GM23338 (cell line): ENCODE measurements around the gene NENF.

Source experiments
- CREB1 ChIP-seq: fragments of 250-450 bp; sonication (Bioruptor Pico); IDR thresholded peaks from 2 replicates; pipeline ENCODE4 v1.5.0; 2020; ENCODE audit warnings: low read depth, mild to moderate bottlenecking, moderate library complexity
- CTCF ChIP-seq, 2 experiments: fragments of 200-600 bp in 1 of 2; sonication (generic) in 1 of 2; conservative IDR thresholded peaks; 2 replicates each; pipeline versions ENCODE4 v1.5.1 to v1.6.1; 2016 to 2017; ENCODE audit warnings: antibody characterized with exemption in 2 of 2, low read depth in 2 of 2, mild to moderate bottlenecking in 2 of 2, moderate library complexity in 1 of 2
- ETS1 ChIP-seq: IDR thresholded peaks from 2 replicates; pipeline ENCODE4 v1.6.1; 2016; ENCODE audit warnings: antibody characterized with exemption
- EZH2 ChIP-seq: fragments of 200-600 bp; sonication (generic); IDR thresholded peaks from one replicate; pipeline ENCODE4 v1.8.0; 2017; ENCODE audit warnings: antibody characterized with exemption, mild to moderate bottlenecking, low read depth; ENCODE audit not compliant: unreplicated experiment
- EZH2phosphoT487 ChIP-seq: fragments of 200-600 bp; sonication (generic); IDR thresholded peaks from one replicate; pipeline ENCODE4 v1.8.1; 2018; ENCODE audit warnings: antibody characterized with exemption; ENCODE audit not compliant: unreplicated experiment
- JUNB ChIP-seq: IDR thresholded peaks from one replicate; pipeline ENCODE4 v1.6.1; 2016; ENCODE audit warnings: antibody characterized with exemption; ENCODE audit not compliant: unreplicated experiment
- NANOG ChIP-seq: IDR thresholded peaks from 2 replicates; pipeline ENCODE4 v1.6.1; 2016; ENCODE audit warnings: antibody characterized with exemption, borderline replicate concordance
- POLR2AphosphoS5 ChIP-seq: IDR thresholded peaks from 2 replicates; pipeline ENCODE4 v1.6.1; 2016; ENCODE audit warnings: antibody characterized with exemption, low read depth
- REST ChIP-seq: IDR thresholded peaks from one replicate; pipeline ENCODE4 v1.6.1; 2018; ENCODE audit warnings: antibody characterized with exemption; ENCODE audit not compliant: unreplicated experiment
- STAT1 ChIP-seq: IDR thresholded peaks from one replicate; pipeline ENCODE4 v1.6.1; 2016; ENCODE audit warnings: antibody characterized with exemption; ENCODE audit not compliant: unreplicated experiment
- ZNF114 ChIP-seq: fragments of 250-450 bp; sonication (Bioruptor Pico); IDR thresholded peaks from 2 replicates; pipeline ENCODE4 v1.5.0; 2020; ENCODE audit warnings: mild to moderate bottlenecking, moderate library complexity
- ZNF331 ChIP-seq: fragments of 250-450 bp; sonication (Bioruptor Pico); IDR thresholded peaks from 2 replicates; pipeline ENCODE4 v1.5.0; 2020; ENCODE audit warnings: low read depth, mild to moderate bottlenecking, moderate library complexity

GRCh38 chr1:212489284-212489859 lies 56.7 kb downstream of the NENF start:
- TF ChIP-seq EZH2 (no peak), EZH2phosphoT487 (no peak), CTCF (conservative IDR thresholded peaks at IDR 0.05; ENCODE audit: low read depth in 2 of 2) (no peak), POLR2AphosphoS5 (no peak), STAT1 (no peak), NANOG (no peak), CREB1 (CRISPR knock-in tag) (no peak), REST (no peak), JUNB (no peak), ZNF114 (CRISPR knock-in tag) (no peak), ZNF331 (CRISPR knock-in tag) (no peak), ETS1 (no peak)
